ENCODE measurements around the gene FAM149A. TPM values are rescaled to one million over a fixed set of nuclear protein-coding genes. Genes with fewer than 3 reads are reported as not detected.

FAM149A gene
- total and polyA plus RNA-seq, 2 experiments from 2014 or later = 10.8 to 13.3 TPM

DNA sequence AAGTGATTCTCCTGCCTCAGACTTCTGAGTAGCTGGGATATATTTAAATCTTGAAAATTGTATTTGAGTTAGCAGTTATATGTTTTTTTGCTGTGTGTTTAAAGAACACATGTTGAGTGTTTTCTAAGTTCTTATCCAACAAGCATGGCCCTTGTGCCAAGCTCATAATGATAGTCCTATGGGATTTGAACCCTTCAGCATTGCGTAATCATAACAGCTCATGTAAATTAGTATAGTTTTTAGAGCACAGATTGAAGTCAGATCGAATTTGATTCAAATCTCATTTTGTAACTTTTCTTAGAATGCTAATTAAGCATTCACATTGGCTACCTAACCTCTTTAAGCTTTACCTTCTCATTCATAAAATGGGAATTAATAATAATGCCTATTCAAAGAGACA is 12.2 kb downstream of the FAM149A start (continued):
- TF ChIP-seq JUNB (IDR thresholded peaks at IDR 0.05; ENCODE audit: unreplicated experiment) (no peak), ZNF331 (CRISPR knock-in tag; IDR thresholded peaks at IDR 0.05; ENCODE audit: low read depth) (no peak), STAT1 (IDR thresholded peaks at IDR 0.05; ENCODE audit: unreplicated experiment) (no peak)
- TF ChIP-seq, protein P1, sequence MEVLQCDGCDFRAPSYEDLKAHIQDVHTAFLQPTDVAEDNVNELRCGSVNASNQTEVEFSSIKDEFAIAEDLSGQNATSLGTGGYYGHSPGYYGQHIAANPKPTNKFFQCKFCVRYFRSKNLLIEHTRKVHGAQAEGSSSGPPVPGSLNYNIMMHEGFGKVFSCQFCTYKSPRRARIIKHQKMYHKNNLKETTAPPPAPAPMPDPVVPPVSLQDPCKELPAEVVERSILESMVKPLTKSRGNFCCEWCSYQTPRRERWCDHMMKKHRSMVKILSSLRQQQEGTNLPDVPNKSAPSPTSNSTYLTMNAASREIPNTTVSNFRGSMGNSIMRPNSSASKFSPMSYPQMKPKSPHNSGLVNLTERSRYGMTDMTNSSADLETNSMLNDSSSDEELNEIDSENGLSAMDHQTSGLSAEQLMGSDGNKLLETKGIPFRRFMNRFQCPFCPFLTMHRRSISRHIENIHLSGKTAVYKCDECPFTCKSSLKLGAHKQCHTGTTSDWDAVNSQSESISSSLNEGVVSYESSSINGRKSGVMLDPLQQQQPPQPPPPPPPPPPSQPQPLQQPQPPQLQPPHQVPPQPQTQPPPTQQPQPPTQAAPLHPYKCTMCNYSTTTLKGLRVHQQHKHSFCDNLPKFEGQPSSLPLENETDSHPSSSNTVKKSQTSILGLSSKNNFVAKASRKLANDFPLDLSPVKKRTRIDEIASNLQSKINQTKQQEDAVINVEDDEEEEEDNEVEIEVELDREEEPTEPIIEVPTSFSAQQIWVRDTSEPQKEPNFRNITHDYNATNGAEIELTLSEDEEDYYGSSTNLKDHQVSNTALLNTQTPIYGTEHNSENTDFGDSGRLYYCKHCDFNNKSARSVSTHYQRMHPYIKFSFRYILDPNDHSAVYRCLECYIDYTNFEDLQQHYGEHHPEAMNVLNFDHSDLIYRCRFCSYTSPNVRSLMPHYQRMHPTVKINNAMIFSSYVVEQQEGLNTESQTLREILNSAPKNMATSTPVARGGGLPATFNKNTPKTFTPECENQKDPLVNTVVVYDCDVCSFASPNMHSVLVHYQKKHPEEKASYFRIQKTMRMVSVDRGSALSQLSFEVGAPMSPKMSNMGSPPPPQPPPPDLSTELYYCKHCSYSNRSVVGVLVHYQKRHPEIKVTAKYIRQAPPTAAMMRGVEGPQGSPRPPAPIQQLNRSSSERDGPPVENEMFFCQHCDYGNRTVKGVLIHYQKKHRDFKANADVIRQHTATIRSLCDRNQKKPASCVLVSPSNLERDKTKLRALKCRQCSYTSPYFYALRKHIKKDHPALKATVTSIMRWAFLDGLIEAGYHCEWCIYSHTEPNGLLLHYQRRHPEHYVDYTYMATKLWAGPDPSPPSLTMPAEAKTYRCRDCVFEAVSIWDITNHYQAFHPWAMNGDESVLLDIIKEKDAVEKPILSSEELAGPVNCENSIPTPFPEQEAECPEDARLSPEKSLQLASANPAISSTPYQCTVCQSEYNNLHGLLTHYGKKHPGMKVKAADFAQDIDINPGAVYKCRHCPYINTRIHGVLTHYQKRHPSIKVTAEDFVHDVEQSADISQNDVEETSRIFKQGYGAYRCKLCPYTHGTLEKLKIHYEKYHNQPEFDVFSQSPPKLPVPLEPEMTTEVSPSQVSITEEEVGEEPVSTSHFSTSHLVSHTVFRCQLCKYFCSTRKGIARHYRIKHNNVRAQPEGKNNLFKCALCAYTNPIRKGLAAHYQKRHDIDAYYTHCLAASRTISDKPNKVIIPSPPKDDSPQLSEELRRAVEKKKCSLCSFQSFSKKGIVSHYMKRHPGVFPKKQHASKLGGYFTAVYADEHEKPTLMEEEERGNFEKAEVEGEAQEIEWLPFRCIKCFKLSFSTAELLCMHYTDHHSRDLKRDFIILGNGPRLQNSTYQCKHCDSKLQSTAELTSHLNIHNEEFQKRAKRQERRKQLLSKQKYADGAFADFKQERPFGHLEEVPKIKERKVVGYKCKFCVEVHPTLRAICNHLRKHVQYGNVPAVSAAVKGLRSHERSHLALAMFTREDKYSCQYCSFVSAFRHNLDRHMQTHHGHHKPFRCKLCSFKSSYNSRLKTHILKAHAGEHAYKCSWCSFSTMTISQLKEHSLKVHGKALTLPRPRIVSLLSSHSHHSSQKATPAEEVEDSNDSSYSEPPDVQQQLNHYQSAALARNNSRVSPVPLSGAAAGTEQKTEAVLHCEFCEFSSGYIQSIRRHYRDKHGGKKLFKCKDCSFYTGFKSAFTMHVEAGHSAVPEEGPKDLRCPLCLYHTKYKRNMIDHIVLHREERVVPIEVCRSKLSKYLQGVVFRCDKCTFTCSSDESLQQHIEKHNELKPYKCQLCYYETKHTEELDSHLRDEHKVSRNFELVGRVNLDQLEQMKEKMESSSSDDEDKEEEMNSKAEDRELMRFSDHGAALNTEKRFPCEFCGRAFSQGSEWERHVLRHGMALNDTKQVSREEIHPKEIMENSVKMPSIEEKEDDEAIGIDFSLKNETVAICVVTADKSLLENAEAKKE (CRISPR knock-in tag; IDR thresholded peaks at IDR 0.05) = no peak

DNA sequence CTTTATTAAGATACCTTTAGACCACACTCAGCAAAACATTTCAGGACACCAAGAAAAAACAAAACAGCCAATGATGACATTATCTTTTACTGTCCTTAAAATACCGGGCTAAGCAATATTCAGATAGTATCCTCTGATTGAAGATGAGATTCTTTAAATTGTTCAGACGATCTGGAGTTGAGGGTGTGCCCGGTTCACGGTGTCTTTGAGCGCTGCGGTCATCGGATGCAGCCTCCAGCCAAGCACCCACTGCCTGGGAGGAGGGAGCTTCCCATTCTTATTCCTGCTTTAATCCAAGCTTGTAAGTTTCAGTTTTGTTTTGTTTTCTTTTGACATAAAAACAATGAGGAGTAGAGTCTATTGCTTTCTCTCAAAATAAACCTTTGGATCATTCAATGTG is 14.1 kb downstream of the FAM149A start:
- Histone ChIP-seq H3K27ac (ENCODE audit: low read depth) (no peak overlapping the region), H3K79me2 (replicated peaks; ENCODE audit: insufficient read depth) (0 out of 2 replicates have a peak, but pooled peaks cover 8% of the 10 kb centered on the region), H3K9me2 (ENCODE audit: insufficient read depth) (no peaks in the 10 kb centered on the region), H3K4me3 (no peak overlapping the region), H4K20me1 (replicated peaks; ENCODE audit: insufficient read depth) (no peaks in the 10 kb centered on the region), H3K36me3 (ENCODE audit: insufficient read depth) (no peaks in the 10 kb centered on the region), H3K4me1 (ENCODE audit: insufficient read depth) (peaks cover 4% of the 10 kb centered on the region; the same call in 1 of the 2 replicates), H3K27me3 (ENCODE audit: insufficient read depth) (no peaks in the 10 kb centered on the region), H3F3A (replicated peaks; ENCODE audit: low read depth) (0 out of 2 replicates have a peak, but pooled peaks cover 3% of the 10 kb centered on the region), H2AFZ (no peak overlapping the region), H3K4me2 (no peak overlapping the region)
- H3K36me3 Mint-ChIP-seq (ENCODE audit: low read depth) = peaks cover 4% of the 10 kb centered on the region; the same call in 1 of the 3 replicates
- H3K27me3 Mint-ChIP-seq (ENCODE audit: insufficient read depth, low read depth, poor library complexity) = peaks cover 6% of the 10 kb centered on the region
- peaks cover 16% of the 10 kb centered on the region for H3K4me1 Mint-ChIP-seq
- peaks cover 3% of the 10 kb centered on the region; the same call in 1 of the 3 replicates for H3K9me3 Mint-ChIP-seq
- no peak for DNase-seq (ENCODE audit: low spot score)
- no peak overlapping the region for H3K27ac Mint-ChIP-seq
- peak; percentile 54 for ATAC-seq
- no peak overlapping the region for H3K4me3 Mint-ChIP-seq
- no peak for TF ChIP-seq POLR2AphosphoS5 (IDR thresholded peaks at IDR 0.05; ENCODE audit: low read depth)
- no peak for TF ChIP-seq STAT1 (IDR thresholded peaks at IDR 0.05; ENCODE audit: unreplicated experiment)
- TF ChIP-seq CREB1 (CRISPR knock-in tag; IDR thresholded peaks at IDR 0.05; ENCODE audit: low read depth) = no peak
